Esophagus muscularis mucosa (tissue), 3 donors: Measurements from ENCODE around the gene IFIH1.

ENCODE experiments used
- CTCF ChIP-seq, 3 experiments: fragments of 200-600 bp in 2 of 3; fragments of 450-650 bp in 1 of 3; sonication (generic) in 2 of 3; IDR thresholded peaks; one replicate each; pipeline ENCODE4 v1.5.1; 2017 to 2019; ENCODE audit warnings: antibody characterized with exemption in 3 of 3, mild to moderate bottlenecking in 2 of 3, moderate library complexity in 1 of 3
- POLR2A ChIP-seq: fragments of 450-650 bp; IDR thresholded peaks from one replicate; pipeline ENCODE4 v1.6.1; 2017; ENCODE audit warnings: antibody characterized with exemption, moderate library complexity, mild to moderate bottlenecking, low read depth
- POLR2AphosphoS5 ChIP-seq, 2 donors: sonication (generic); formaldehyde crosslinking; IDR thresholded peaks; one replicate each; pipeline ENCODE4 v1.6.1; 2017; ENCODE audit warnings: antibody characterized with exemption in 2 of 2

DNA sequence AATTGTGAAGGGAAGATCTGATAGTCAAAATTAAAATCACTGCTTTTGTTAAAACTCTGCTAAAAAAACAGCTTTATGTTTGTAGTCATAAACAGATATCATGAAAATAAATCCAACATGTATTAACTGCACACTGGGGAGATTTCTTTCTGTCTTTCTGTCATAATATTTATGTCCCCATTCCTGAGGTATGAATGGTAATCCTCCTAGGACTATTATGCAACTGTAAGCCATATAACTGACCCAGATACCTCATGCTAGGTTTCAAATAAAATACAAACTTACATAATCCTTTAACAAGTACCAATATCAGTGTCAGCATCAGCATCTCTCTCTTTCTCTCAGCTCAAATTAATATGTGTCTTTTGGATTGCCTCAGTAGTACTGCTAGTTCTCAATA lies 18.2 kb downstream of the IFIH1 start:
- TF ChIP-seq POLR2AphosphoS5 (IDR thresholded peaks at IDR 0.05) (peak in 1 of 2 donors; percentile 7), POLR2A (no peak), CTCF (IDR thresholded peaks at IDR 0.05) (no peak)
